ENCODE measurements around the gene GNGT1. TPM values are rescaled to one million over a fixed set of nuclear protein-coding genes. Genes with fewer than 3 reads are reported as not detected.

Gene GNGT1
- total and polyA plus RNA-seq, 3 experiments from 2014 or later: not detected

DNA sequence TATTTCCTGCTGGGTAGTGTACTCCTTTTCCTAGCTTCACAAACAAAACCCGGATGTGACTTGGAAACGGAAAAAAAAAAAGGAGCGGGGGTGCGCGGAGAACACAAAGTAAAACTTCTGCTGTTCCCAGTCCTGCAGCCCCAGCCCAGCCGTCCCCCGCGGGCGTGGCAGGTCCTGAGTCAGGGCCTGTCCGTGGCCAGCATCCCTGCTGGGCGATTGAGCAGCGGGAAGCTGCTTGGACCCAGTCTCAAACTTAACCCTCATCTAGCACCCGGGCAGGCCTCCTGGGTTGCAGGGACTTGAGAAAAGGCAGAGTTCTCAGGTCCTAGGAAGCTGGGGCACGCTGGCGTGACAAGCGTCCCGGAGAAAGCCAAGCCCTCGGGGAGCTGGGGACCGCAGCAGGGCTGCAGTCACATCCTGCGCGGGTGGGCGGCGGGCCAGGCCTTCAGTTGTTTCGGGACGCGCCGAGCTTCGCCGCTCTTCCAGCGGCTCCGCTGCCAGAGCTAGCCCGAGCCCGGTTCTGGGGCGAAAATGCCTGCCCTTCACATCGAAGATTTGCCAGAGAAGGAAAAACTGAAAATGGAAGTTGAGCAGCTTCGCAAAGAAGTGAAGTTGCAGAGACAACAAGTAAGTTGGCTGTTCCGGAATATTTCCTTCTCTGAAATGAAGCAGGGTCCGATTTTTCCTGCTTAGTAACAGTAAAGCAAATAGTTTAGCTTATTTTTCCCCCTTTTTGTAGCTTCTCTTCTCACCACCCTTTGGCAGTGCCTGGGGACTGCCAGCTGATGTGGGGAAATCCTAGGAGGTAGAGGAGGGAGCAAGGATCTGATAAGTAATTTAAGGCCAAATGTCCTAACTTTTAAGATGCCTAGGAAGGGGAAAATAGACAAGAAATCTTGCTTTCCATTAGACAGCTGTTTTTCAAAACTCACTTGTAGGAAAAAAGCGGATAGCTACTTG, 15.5 kb downstream of the GNGT1 start, which contains the start of gene GNG11:
TSS of gene GNG11 (plus strand) at position 129 of the 960 bp plus-strand sequence. CDS start at position 532, 403 bp downstream.
- Histone ChIP-seq H3K36me3 (ENCODE audit: insufficient read depth, low read length) (no peaks in the 10 kb centered on the region), H3K27ac (ENCODE audit: low read depth, low read length) (no peak within 1 kb of the TSS), H3K4me1 (ENCODE audit: insufficient read depth, low read length) (no peaks in the 10 kb centered on the region), H3K27me3 (ENCODE audit: insufficient read depth, low read length, poor library complexity, severe bottlenecking) (peaks cover 8% of the 10 kb centered on the region), H3K9me3 (ENCODE audit: low read length) (no peaks in the 10 kb centered on the region), H3K4me3 (ENCODE audit: low read length) (no peak within 1 kb of the TSS)
- no peaks in the 10 kb centered on the region for H3K36me3 Mint-ChIP-seq
- ChIA-PET CTCF (interaction anchor here (0.9 kb wide), 1 partner anchor 12 kb away, joined by 3 read pairs; no protein-coding TSS in a partner anchor), POLR2A (no interaction called here)
- H3K27me3 Mint-ChIP-seq: peaks cover 23 to 49% of the 10 kb centered on the region in 2 donors
- H3K4me1 Mint-ChIP-seq: peaks cover 0 to 6% (median 2%) of the 10 kb centered on the region in 3 donors
- no peaks in the 10 kb centered on the region for H3K9me3 Mint-ChIP-seq
- peak within 1 kb of the TSS in 6 of 7 donors; percentile 47 to 68 (median 64) for H3K4me3 Mint-ChIP-seq
- peak in 2 of 5 donors; percentile 3 to 37 for DNase-seq
- H3K27ac Mint-ChIP-seq: no peak within 1 kb of the TSS

DNA sequence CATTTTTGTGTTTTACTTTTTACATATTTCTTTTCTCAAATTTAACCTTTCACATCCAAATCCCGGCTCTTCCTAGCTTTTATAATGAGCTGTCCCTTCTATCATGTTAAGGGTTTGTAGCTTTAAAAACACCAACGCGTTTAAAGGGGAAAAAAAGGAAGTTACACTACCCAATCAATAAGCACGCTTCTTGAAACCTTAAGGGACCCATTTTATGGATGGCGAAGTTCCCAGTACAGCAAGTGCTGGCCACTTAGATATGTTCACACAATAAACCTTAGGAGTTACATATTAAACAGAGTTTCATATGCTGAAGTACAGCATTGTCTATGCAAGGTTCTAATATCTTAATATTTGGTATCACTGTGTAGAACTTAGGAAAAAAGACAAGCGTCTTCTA, 16.9 kb downstream of the GNGT1 start:
- H3K4me1 ChIP-seq (ENCODE audit: insufficient read depth, low read length): no peaks in the 10 kb centered on the region
- POLR2A ChIA-PET: no interaction called here
- Mint-ChIP-seq H3K4me3 (no peak overlapping the region), H3K4me1 (peaks cover 0 to 6% (median 2%) of the 10 kb centered on the region in 3 donors), H3K9me3 (no peaks in the 10 kb centered on the region), H3K27me3 (peaks cover 16 to 48% of the 10 kb centered on the region in 2 donors), H3K36me3 (no peaks in the 10 kb centered on the region), H3K27ac (no peak overlapping the region)
- H3K9me3 ChIP-seq (ENCODE audit: low read length): no peaks in the 10 kb centered on the region
- H3K36me3 ChIP-seq (ENCODE audit: insufficient read depth, low read length): no peaks in the 10 kb centered on the region
- no peak for DNase-seq
- CTCF ChIA-PET: no interaction called here
- peaks cover 8% of the 10 kb centered on the region for H3K27me3 ChIP-seq (ENCODE audit: insufficient read depth, low read length, poor library complexity, severe bottlenecking)
- no peak overlapping the region for H3K4me3 ChIP-seq (ENCODE audit: low read length)
- H3K27ac ChIP-seq (ENCODE audit: low read depth, low read length): no peak overlapping the region

DNA sequence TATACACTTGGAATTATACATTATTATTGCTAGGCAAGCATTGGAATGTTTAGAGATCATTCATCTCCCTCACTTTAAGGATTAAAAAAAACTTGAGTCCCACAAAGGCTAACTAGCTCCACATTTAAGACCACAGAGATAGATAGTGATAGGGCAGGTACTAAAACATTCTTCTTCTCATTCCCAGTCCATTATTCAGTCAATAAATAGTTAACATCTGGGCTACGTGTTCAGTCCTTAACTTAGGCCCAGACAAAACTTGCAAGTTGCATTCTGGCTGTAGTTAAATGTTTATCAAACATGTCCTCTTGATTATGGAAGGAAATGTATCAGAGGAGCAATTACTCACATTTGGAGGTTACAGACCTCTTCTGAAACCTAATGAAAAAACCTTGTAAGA, 17.6 kb downstream of the GNGT1 start:
- H3K9me3 ChIP-seq (ENCODE audit: low read length): no peaks in the 10 kb centered on the region
- H3K27me3 ChIP-seq (ENCODE audit: insufficient read depth, low read length, poor library complexity, severe bottlenecking): peaks cover 8% of the 10 kb centered on the region
- POLR2A ChIA-PET: no interaction called here
- CTCF ChIA-PET: no interaction called here
- H3K36me3 ChIP-seq (ENCODE audit: insufficient read depth, low read length): no peaks in the 10 kb centered on the region
- no peak overlapping the region for H3K4me3 ChIP-seq (ENCODE audit: low read length)
- Mint-ChIP-seq H3K9me3 (no peaks in the 10 kb centered on the region), H3K36me3 (no peaks in the 10 kb centered on the region), H3K27ac (no peak overlapping the region), H3K4me1 (peaks cover 0 to 6% (median 2%) of the 10 kb centered on the region in 3 donors), H3K27me3 (peaks cover 16 to 48% of the 10 kb centered on the region in 2 donors), H3K4me3 (no peak overlapping the region)
- H3K27ac ChIP-seq (ENCODE audit: low read depth, low read length): no peak overlapping the region
- no peak for DNase-seq
- H3K4me1 ChIP-seq (ENCODE audit: insufficient read depth, low read length): no peaks in the 10 kb centered on the region

DNA sequence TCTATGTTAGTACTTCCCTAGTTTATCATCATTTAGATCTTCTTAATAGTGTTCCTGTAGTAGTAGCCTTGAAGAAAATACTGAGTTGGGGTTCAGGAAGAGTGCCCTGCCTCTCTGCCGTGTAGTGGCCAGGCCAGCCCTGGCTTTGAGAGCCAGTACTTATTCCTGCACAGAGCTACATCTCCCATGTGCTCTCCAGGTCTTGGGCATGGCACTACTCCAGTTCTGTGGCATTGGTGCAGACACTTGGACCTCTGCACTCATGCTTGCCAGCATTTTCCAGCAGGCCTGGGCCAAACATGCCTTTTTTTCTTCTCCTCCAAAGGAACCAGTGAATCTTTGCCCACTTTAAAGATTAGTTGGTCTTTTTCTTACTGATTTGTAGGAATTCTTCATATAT, 20.4 kb downstream of the GNGT1 start:
- no peak overlapping the region for H3K4me3 Mint-ChIP-seq
- DNase-seq: no peak
- H3K27ac ChIP-seq (ENCODE audit: low read depth, low read length): no peak overlapping the region
- no peak overlapping the region for H3K4me3 ChIP-seq (ENCODE audit: low read length)
- H3K36me3 Mint-ChIP-seq: no peaks in the 10 kb centered on the region
- peaks cover 0 to 6% (median 2%) of the 10 kb centered on the region in 3 donors for H3K4me1 Mint-ChIP-seq
- ChIA-PET CTCF (no interaction called here), POLR2A (no interaction called here)
- no peak overlapping the region for H3K27ac Mint-ChIP-seq
- peaks cover 10 to 41% of the 10 kb centered on the region in 2 donors for H3K27me3 Mint-ChIP-seq
- H3K9me3 Mint-ChIP-seq: no peaks in the 10 kb centered on the region
- H3K4me1 ChIP-seq (ENCODE audit: insufficient read depth, low read length): no peaks in the 10 kb centered on the region
- no peaks in the 10 kb centered on the region for H3K9me3 ChIP-seq (ENCODE audit: low read length)
- no peaks in the 10 kb centered on the region for H3K36me3 ChIP-seq (ENCODE audit: insufficient read depth, low read length)
- H3K27me3 ChIP-seq (ENCODE audit: insufficient read depth, low read length, poor library complexity, severe bottlenecking): peaks cover under 1% of the 10 kb centered on the region

DNA sequence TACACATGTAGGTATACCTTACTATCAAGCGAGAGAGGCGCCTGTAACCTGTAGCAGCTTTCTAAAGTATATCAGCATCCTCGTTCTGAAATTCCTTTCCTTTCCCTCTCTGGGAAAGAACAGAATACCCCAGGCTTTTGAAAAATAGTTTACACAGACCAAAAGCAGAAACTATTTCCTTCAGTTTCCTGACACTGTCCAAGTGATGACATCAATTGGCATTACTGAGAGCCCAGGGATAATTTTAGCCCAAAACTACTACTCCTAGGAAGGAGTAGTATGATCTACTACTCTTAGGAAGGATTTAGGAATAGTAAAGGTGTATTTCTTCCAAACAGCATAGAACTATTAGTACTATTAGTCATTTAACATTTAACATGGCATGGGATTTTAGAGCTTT, 21.2 kb downstream of the GNGT1 start:
- no peaks in the 10 kb centered on the region for H3K27me3 ChIP-seq (ENCODE audit: insufficient read depth, low read length, poor library complexity, severe bottlenecking)
- Mint-ChIP-seq H3K27ac (no peak overlapping the region), H3K36me3 (no peaks in the 10 kb centered on the region), H3K9me3 (no peaks in the 10 kb centered on the region), H3K4me3 (no peak overlapping the region), H3K4me1 (no peaks in the 10 kb centered on the region), H3K27me3 (peaks cover 6 to 37% of the 10 kb centered on the region in 2 donors)
- H3K4me1 ChIP-seq (ENCODE audit: insufficient read depth, low read length): no peaks in the 10 kb centered on the region
- ChIA-PET POLR2A (no interaction called here), CTCF (no interaction called here)
- no peak overlapping the region for H3K27ac ChIP-seq (ENCODE audit: low read depth, low read length)
- H3K4me3 ChIP-seq (ENCODE audit: low read length): no peak overlapping the region
- no peaks in the 10 kb centered on the region for H3K36me3 ChIP-seq (ENCODE audit: insufficient read depth, low read length)
- no peaks in the 10 kb centered on the region for H3K9me3 ChIP-seq (ENCODE audit: low read length)
- no peak for DNase-seq

DNA sequence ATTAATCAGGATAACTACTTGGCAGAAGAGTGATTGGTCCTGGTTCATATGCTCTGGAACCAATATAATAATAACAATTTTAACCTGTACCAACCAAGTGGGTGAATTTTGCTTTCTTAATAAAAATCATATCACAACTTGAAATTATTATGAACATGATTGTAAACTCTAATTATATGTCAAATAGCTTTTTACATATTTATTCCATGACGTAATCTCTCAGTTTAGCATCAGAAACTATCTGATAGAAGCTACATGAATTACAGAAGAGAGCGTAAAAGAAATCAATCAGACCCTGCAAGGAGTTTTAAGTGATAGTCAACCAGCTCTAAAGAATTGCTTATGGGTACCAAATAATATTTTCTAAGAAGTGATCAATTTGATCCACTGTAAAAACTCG, 25.3 kb downstream of the GNGT1 start:
- Histone ChIP-seq H3K27ac (ENCODE audit: low read depth, low read length) (no peak overlapping the region), H3K9me3 (ENCODE audit: low read length) (no peaks in the 10 kb centered on the region), H3K36me3 (ENCODE audit: insufficient read depth, low read length) (no peaks in the 10 kb centered on the region), H3K4me1 (ENCODE audit: insufficient read depth, low read length) (no peaks in the 10 kb centered on the region), H3K27me3 (ENCODE audit: insufficient read depth, low read length, poor library complexity, severe bottlenecking) (no peaks in the 10 kb centered on the region), H3K4me3 (ENCODE audit: low read length) (no peak overlapping the region)
- Mint-ChIP-seq H3K9me3 (no peaks in the 10 kb centered on the region), H3K27ac (no peak overlapping the region), H3K4me3 (no peak overlapping the region), H3K27me3 (peaks cover 1 to 11% of the 10 kb centered on the region in 2 donors), H3K36me3 (no peaks in the 10 kb centered on the region), H3K4me1 (no peaks in the 10 kb centered on the region)
- no peak for DNase-seq
- ChIA-PET CTCF (no interaction called here), POLR2A (no interaction called here)

DNA sequence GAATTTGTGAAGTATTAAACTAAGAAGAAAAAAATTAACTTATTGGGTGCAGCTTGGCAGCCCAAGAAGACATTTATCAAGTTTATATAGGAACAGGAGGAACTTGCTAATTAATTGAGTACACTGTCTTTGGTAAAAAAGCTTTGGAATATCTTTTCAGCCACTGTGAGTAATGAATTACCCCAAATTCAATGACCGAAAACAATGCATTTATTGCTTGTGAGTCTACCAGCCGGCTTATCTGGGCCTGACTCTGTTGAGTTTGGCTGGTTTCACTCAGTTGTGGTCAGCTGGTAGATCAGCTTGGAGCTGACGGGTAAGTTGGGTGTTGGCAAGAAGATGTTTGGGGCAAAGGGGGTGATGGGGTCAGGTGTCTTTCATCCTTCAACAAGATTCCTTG, 26.8 kb downstream of the GNGT1 start:
- no peaks in the 10 kb centered on the region for H3K27me3 ChIP-seq (ENCODE audit: insufficient read depth, low read length, poor library complexity, severe bottlenecking)
- no peaks in the 10 kb centered on the region for H3K36me3 Mint-ChIP-seq
- no peak overlapping the region for H3K4me3 ChIP-seq (ENCODE audit: low read length)
- H3K4me1 ChIP-seq (ENCODE audit: insufficient read depth, low read length): no peaks in the 10 kb centered on the region
- H3K9me3 ChIP-seq (ENCODE audit: low read length): no peaks in the 10 kb centered on the region
- H3K36me3 ChIP-seq (ENCODE audit: insufficient read depth, low read length): no peaks in the 10 kb centered on the region
- no peaks in the 10 kb centered on the region for H3K4me1 Mint-ChIP-seq
- peaks cover 1 to 7% of the 10 kb centered on the region in 2 donors for H3K27me3 Mint-ChIP-seq
- no peak for DNase-seq
- H3K27ac Mint-ChIP-seq: no peak overlapping the region
- H3K9me3 Mint-ChIP-seq: peaks cover 0 to 3% (median 0%) of the 10 kb centered on the region in 5 donors
- no peak overlapping the region for H3K4me3 Mint-ChIP-seq
- CTCF ChIA-PET: no interaction called here
- H3K27ac ChIP-seq (ENCODE audit: low read depth, low read length): no peak overlapping the region
- POLR2A ChIA-PET: no interaction called here

DNA sequence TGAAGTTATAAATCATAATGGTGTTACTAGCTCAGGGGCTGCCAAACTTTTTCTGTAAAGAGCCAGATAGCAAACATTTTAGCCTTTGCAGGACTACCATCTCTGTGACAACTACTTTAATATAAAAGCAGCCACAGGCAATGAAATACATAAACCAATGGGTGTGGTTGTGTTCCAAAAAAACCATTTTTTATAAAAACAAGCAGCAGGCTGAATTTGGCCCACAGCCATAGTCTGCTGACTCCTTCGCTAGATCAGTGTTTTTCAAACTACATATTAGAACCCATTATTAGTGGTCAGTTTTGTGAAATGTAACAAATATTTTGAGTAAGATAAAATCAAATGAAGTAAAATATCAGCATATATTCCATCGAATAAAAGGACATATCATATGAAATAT, 28.7 kb downstream of the GNGT1 start:
- no peak overlapping the region for H3K27ac Mint-ChIP-seq
- ChIA-PET CTCF (no interaction called here), POLR2A (no interaction called here)
- H3K4me1 Mint-ChIP-seq: no peaks in the 10 kb centered on the region
- H3K9me3 Mint-ChIP-seq: peaks cover 0 to 3% (median 0%) of the 10 kb centered on the region in 5 donors
- H3K27ac ChIP-seq (ENCODE audit: low read depth, low read length): no peak overlapping the region
- H3K4me1 ChIP-seq (ENCODE audit: insufficient read depth, low read length): no peaks in the 10 kb centered on the region
- H3K27me3 ChIP-seq (ENCODE audit: insufficient read depth, low read length, poor library complexity, severe bottlenecking): no peaks in the 10 kb centered on the region
- DNase-seq: no peak
- H3K4me3 Mint-ChIP-seq: no peak overlapping the region
- H3K4me3 ChIP-seq (ENCODE audit: low read length): no peak overlapping the region
- H3K36me3 ChIP-seq (ENCODE audit: insufficient read depth, low read length): no peaks in the 10 kb centered on the region
- H3K36me3 Mint-ChIP-seq: no peaks in the 10 kb centered on the region
- H3K9me3 ChIP-seq (ENCODE audit: low read length): no peaks in the 10 kb centered on the region
- peaks cover 1 to 2% of the 10 kb centered on the region in 2 donors for H3K27me3 Mint-ChIP-seq

Measured in CD8-positive, alpha-beta memory T cell (primary cell).